GM12872 (cell line): Measurements from ENCODE around the gene CLEC4G.

ENCODE experiments used
- CTCF ChIP-seq: IDR thresholded peaks from 3 replicates; pipeline ENCODE4 v1.5.1; 2011; ENCODE audit warnings: low read depth, mild to moderate bottlenecking, low read length, moderate library complexity; ENCODE audit not compliant: insufficient read depth

The CLEC4G gene

GRCh38 chr19:7685546-7686445 is 46.1 kb downstream of the CLEC4G start:
- TF ChIP-seq CTCF: no peak

GRCh38 chr19:7682175-7682855 is 49.6 kb downstream of the CLEC4G start:
- no peak for TF ChIP-seq CTCF

GRCh38 chr19:7681340-7682174 is 50.4 kb downstream of the CLEC4G start:
- TF ChIP-seq CTCF: peak; percentile 74

GRCh38 chr19:7680606-7681339 is 51.1 kb downstream of the CLEC4G start, which contains the start of gene TRAPPC5:
TRAPPC5 (plus strand) TSS chr19:7680833; CDS start chr19:7682254, 1,421 bp downstream.
- peak; percentile 82 for TF ChIP-seq CTCF

- TF ChIP-seq CTCF: no peak
Measured at GRCh38 chr19:7679771-7680605, 51.9 kb downstream of the CLEC4G start.

GRCh38 chr19:7678971-7679751 is 52.7 kb downstream of the CLEC4G start:
- peak; percentile 78 for TF ChIP-seq CTCF
